GM12878 (cell line): ENCODE results near the gene KTN1. TPM values are rescaled to one million over a fixed set of nuclear protein-coding genes. Genes with fewer than 3 reads are reported as not detected.
A peak's percentile ranks its signal among the peaks of the same experiment; 100 is the strongest.

Experiments
- ATAC-seq: fragments of 200-7000 bp; cut with Tn5 transposase; 3 replicates; pipeline ENCODE4 v1.9.1; 2020; ENCODE audit warnings: mild to moderate bottlenecking, moderate library complexity
- BruUV-seq: library from RNA; stranded (reverse); fragments of 400-500 nt; replicated peaks from 2 replicates; lab custom pipeline; 2021; lab: Mats Ljungman, UMichigan
- CTCF ChIA-PET: fragments of 300-600 bp; sonication (Branson Sonifier 250); formaldehyde crosslinking; extraction: SDS; loops from one replicate; lab custom pipeline; 2021; ENCODE audit warnings: inconsistent platforms; lab: Yijun Ruan, JAX
- POLR2A ChIA-PET: fragments of 350-600 bp; formaldehyde crosslinking; extraction: SDS; loops from one replicate; lab custom pipeline; 2021; ENCODE audit warnings: inconsistent platforms; lab: Charles Lee
- RAD21 ChIA-PET: fragments of 300-600 bp; sonication (Branson Sonifier 250); formaldehyde crosslinking; loops from one replicate; lab custom pipeline; 2023; ENCODE audit warnings: antibody characterized with exemption; ENCODE audit not compliant: unreplicated experiment; lab: Charles Lee
- SMC1A ChIA-PET: fragments of 300-600 bp; sonication (Branson Sonifier 250); formaldehyde crosslinking; loops from one replicate; lab custom pipeline; 2023; ENCODE audit not compliant: unreplicated experiment, uncharacterized antibody; lab: Charles Lee
- DNase-seq: peaks from one replicate; pipeline ENCODE4 v3.0.0-alpha.2; 2011; ENCODE audit warnings: low read depth, low spot score
- FAIRE-seq: peaks from 3 replicates; lab custom pipeline; 2011; peaks lifted over from hg19 to GRCh38; lab: Jason Lieb, UNC
- H2AFZ ChIP-seq: 2 replicates; pipeline ENCODE4 v1.6.0; 2011; ENCODE audit warnings: low read depth, low read length, control low read depth; ENCODE audit not compliant: control insufficient read depth
- H3K27ac ChIP-seq: 2 replicates; pipeline ENCODE4 v1.5.1; 2011; ENCODE audit warnings: control low read depth; ENCODE audit not compliant: control insufficient read depth, insufficient read depth
- H3K27me3 ChIP-seq, 2 experiments: replicated peaks in 1 of 2; 2 replicates each; pipeline versions ENCODE4 v1.6.0 to v1.6.1; 2011; ENCODE audit warnings: low read length in 1 of 2; ENCODE audit not compliant: control insufficient read depth in 2 of 2, insufficient read depth in 2 of 2
- H3K36me3 ChIP-seq, 2 experiments: 2 replicates each; pipeline ENCODE4 v1.5.1; 2011; ENCODE audit warnings: low read length in 1 of 2; ENCODE audit not compliant: control insufficient read depth in 2 of 2, insufficient read depth in 2 of 2
- H3K4me1 ChIP-seq: 2 replicates; pipeline ENCODE4 v1.6.1; 2011; ENCODE audit warnings: mild to moderate bottlenecking, low read length, moderate library complexity, mixed read lengths; ENCODE audit not compliant: control insufficient read depth, insufficient read depth
- H3K4me2 ChIP-seq: 2 replicates; pipeline ENCODE4 v1.6.0; 2011; ENCODE audit warnings: control low read depth; ENCODE audit not compliant: control insufficient read depth, insufficient read depth
- H3K4me3 ChIP-seq: fragments of 200-600 bp; sonication (generic); 2 replicates; pipeline ENCODE4 v1.5.1; 2016
- H3K79me2 ChIP-seq: 2 replicates; pipeline ENCODE4 v1.6.0; 2011; ENCODE audit warnings: low read length; ENCODE audit not compliant: control insufficient read depth, insufficient read depth
- H3K9ac ChIP-seq: 2 replicates; pipeline ENCODE4 v1.8.0; 2011; ENCODE audit warnings: low read length, control low read depth, mixed read lengths; ENCODE audit not compliant: control insufficient read depth, insufficient read depth
- H3K9me3 ChIP-seq: replicated peaks from 3 replicates; pipeline ENCODE4 v1.5.1; 2011; ENCODE audit warnings: mild to moderate bottlenecking, low read length; ENCODE audit not compliant: control insufficient read depth, insufficient read depth
- H4K20me1 ChIP-seq: 2 replicates; pipeline ENCODE4 v1.6.0; 2011; ENCODE audit not compliant: control insufficient read depth, insufficient read depth
- WGBS: methylation state at CpG from one replicate; pipeline ENCODE4 v1.1.6; 2016; ENCODE audit warnings: low lambda C conversion rate; ENCODE audit not compliant: insufficient replicate concordance, insufficient coverage; ENCODE audit errors: missing lambda C conversion rate; 5-methylcytosine and 5-hydroxymethylcytosine counted together
- in situ Hi-C: fragments of 300-500 bp; cut with MboI; formaldehyde crosslinking; loops from 9 replicates; pipeline ENCODE4 v1.14.3; 2018; ENCODE audit warnings: mixed read lengths
- intact Hi-C: fragments of 100-400 bp; cut with micrococcal nuclease; formaldehyde crosslinking; loops from one replicate; pipeline ENCODE4 v1.14.2; 2022; ENCODE audit not compliant: unreplicated experiment
- polyA plus RNA-seq, 11 experiments: library from polyadenylated mRNA; depleted of rRNA in 4 of 11; unstranded in 6 of 11; stranded (reverse) in 5 of 11; fragments of >200 nt; fragmentation: Nextera tagmentation in 4 of 11; fragmentation: Illumina TruSeq in 1 of 11; extraction: Ambion mirVana in 4 of 11; extraction: Trizol in 1 of 11; gene quantifications; 1 replicate in 1 of 11; 2 replicates in 10 of 11; pipeline versions ENCODE4 v1.2.1 to v1.2.3, GENCODE V29; 2011 to 2016; ENCODE audit warnings: inconsistent platforms in 2 of 11, missing spikeins in 2 of 11, low read depth in 1 of 11
- total RNA-seq, 4 experiments: library from RNA; depleted of rRNA in 3 of 4; stranded (reverse); fragments of >200 nt in 3 of 4; fragmentation: Illumina TruSeq in 1 of 4; extraction: Trizol in 1 of 4; gene quantifications; 2 replicates each; pipeline versions ENCODE4 v1.2.1 to v1.2.3, GENCODE V29; 2013 to 2021
- TF ChIP-seq, protein P1 (sequence below): fragments of 450-650 bp; IDR thresholded peaks from 2 replicates; pipeline ENCODE4 v1.6.1; 2016; ENCODE audit warnings: mild to moderate bottlenecking, moderate library complexity, borderline replicate concordance
- TF ChIP-seq, protein P2 (sequence below): fragments of 450-650 bp; IDR thresholded peaks from 2 replicates; pipeline ENCODE4 v1.6.1; 2017; ENCODE audit warnings: mild to moderate bottlenecking, low read depth, inconsistent platforms; ENCODE audit not compliant: poor library complexity, severe bottlenecking
- TF ChIP-seq, protein P3 (sequence below): fragments of 450-650 bp; IDR thresholded peaks from 2 replicates; pipeline ENCODE4 v1.6.1; 2018; ENCODE audit warnings: mild to moderate bottlenecking, low read depth, moderate library complexity; ENCODE audit not compliant: partially characterized antibody
- TF ChIP-seq, protein P4 (sequence below): fragments of 450-650 bp; IDR thresholded peaks from 2 replicates; pipeline ENCODE4 v1.6.1; 2017; ENCODE audit warnings: mild to moderate bottlenecking, moderate library complexity

Gene KTN1
- total and polyA plus RNA-seq, 10 of the 15 experiments (the other 5 are each of a cell fraction or from before 2014, with no cell fraction given), result 50.6 to 154 (median 84.2) TPM

DNA sequence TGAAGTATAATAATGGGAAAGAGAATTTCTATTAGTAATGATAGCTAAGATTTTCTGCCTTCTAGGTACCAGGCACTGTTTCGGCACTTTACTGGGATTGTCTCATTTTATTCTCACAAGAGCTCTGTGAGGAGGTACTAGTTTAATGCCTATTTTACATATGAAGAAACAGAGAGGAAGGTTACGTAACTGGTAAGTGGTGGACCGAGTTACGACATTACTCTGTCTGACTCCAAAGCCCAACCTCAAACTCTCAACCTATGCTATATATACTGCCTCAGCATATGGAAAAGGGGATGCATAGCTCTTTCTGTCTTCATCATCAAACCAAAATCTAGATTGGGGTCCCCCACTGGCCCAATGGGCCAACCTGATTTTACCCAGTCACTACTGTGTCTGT is 133.5 kb downstream of the KTN1 start (continued):
- TF ChIP-seq, protein P1, sequence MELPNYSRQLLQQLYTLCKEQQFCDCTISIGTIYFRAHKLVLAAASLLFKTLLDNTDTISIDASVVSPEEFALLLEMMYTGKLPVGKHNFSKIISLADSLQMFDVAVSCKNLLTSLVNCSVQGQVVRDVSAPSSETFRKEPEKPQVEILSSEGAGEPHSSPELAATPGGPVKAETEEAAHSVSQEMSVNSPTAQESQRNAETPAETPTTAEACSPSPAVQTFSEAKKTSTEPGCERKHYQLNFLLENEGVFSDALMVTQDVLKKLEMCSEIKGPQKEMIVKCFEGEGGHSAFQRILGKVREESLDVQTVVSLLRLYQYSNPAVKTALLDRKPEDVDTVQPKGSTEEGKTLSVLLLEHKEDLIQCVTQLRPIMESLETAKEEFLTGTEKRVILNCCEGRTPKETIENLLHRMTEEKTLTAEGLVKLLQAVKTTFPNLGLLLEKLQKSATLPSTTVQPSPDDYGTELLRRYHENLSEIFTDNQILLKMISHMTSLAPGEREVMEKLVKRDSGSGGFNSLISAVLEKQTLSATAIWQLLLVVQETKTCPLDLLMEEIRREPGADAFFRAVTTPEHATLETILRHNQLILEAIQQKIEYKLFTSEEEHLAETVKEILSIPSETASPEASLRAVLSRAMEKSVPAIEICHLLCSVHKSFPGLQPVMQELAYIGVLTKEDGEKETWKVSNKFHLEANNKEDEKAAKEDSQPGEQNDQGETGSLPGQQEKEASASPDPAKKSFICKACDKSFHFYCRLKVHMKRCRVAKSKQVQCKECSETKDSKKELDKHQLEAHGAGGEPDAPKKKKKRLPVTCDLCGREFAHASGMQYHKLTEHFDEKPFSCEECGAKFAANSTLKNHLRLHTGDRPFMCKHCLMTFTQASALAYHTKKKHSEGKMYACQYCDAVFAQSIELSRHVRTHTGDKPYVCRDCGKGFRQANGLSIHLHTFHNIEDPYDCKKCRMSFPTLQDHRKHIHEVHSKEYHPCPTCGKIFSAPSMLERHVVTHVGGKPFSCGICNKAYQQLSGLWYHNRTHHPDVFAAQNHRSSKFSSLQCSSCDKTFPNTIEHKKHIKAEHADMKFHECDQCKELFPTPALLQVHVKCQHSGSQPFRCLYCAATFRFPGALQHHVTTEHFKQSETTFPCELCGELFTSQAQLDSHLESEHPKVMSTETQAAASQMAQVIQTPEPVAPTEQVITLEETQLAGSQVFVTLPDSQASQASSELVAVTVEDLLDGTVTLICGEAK, result no peak

DNA sequence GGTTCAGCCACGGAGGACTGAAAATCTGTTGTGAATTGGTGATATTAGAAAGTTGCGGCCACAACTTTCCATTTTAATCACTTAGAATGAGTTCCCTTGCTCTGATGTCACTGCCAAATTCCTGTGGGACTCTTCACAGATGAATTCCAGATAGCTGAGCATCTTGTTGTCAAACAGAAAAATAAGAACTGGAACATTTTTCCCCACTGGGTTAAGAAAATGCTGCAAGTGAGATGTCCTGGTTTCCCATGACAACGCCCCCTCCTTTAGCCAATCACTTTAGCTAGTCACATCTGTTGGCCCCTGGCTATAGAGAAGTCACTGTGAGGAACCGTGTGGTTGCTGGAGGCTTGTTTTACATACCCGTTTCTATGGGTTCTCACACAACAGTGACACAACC is 135.9 kb downstream of the KTN1 start:
- no peak overlapping the region for H3K4me2 ChIP-seq
- ChIA-PET SMC1A (interaction anchor here (1.5 kb wide), 1 partner anchor 626 kb away, joined by 4 read pairs; no protein-coding TSS in a partner anchor), RAD21 (no interaction called here), POLR2A (no interaction called here), CTCF (interaction anchor here (0.8 to 2.5 kb wide), 3 partner anchors 16 to 771 kb away, joined by 3 to 11 read pairs (median 3); no protein-coding TSS in a partner anchor)
- DNase-seq, result no peak
- no TSS peak for BruUV-seq
- no peak overlapping the region for H3K9ac ChIP-seq
- no peak overlapping the region for H3K4me3 ChIP-seq
- no peak for FAIRE-seq
- H3K9me3 ChIP-seq, result no peaks in the 10 kb centered on the region
- 21% methylated on average over 5 of the region's 5 CpGs for WGBS
- in situ Hi-C loops (loop anchor here (10.0 kb wide), 1 partner anchor 759 kb away; no protein-coding TSS in a partner anchor), intact Hi-C loops (no loop called here)
- peaks cover 3% of the 10 kb centered on the region; the same call in 1 of the 2 replicates for H3K4me1 ChIP-seq
- no peaks in the 10 kb centered on the region for H3K36me3 ChIP-seq
- H2AFZ ChIP-seq, result no peak overlapping the region
- H3K27me3 ChIP-seq, result no peaks in the 10 kb centered on the region
- H3K27ac ChIP-seq, result no peak overlapping the region
- peak; percentile 83 for ATAC-seq
- H4K20me1 ChIP-seq, result no peaks in the 10 kb centered on the region
- H3K79me2 ChIP-seq, result no peaks in the 10 kb centered on the region
- TF ChIP-seq, protein P2, sequence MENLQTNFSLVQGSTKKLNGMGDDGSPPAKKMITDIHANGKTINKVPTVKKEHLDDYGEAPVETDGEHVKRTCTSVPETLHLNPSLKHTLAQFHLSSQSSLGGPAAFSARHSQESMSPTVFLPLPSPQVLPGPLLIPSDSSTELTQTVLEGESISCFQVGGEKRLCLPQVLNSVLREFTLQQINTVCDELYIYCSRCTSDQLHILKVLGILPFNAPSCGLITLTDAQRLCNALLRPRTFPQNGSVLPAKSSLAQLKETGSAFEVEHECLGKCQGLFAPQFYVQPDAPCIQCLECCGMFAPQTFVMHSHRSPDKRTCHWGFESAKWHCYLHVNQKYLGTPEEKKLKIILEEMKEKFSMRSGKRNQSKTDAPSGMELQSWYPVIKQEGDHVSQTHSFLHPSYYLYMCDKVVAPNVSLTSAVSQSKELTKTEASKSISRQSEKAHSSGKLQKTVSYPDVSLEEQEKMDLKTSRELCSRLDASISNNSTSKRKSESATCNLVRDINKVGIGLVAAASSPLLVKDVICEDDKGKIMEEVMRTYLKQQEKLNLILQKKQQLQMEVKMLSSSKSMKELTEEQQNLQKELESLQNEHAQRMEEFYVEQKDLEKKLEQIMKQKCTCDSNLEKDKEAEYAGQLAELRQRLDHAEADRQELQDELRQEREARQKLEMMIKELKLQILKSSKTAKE, result no peak
- TF ChIP-seq, protein P3, sequence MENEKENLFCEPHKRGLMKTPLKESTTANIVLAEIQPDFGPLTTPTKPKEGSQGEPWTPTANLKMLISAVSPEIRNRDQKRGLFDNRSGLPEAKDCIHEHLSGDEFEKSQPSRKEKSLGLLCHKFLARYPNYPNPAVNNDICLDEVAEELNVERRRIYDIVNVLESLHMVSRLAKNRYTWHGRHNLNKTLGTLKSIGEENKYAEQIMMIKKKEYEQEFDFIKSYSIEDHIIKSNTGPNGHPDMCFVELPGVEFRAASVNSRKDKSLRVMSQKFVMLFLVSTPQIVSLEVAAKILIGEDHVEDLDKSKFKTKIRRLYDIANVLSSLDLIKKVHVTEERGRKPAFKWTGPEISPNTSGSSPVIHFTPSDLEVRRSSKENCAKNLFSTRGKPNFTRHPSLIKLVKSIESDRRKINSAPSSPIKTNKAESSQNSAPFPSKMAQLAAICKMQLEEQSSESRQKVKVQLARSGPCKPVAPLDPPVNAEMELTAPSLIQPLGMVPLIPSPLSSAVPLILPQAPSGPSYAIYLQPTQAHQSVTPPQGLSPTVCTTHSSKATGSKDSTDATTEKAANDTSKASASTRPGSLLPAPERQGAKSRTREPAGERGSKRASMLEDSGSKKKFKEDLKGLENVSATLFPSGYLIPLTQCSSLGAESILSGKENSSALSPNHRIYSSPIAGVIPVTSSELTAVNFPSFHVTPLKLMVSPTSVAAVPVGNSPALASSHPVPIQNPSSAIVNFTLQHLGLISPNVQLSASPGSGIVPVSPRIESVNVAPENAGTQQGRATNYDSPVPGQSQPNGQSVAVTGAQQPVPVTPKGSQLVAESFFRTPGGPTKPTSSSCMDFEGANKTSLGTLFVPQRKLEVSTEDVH, result no peak
- TF ChIP-seq, protein P4, sequence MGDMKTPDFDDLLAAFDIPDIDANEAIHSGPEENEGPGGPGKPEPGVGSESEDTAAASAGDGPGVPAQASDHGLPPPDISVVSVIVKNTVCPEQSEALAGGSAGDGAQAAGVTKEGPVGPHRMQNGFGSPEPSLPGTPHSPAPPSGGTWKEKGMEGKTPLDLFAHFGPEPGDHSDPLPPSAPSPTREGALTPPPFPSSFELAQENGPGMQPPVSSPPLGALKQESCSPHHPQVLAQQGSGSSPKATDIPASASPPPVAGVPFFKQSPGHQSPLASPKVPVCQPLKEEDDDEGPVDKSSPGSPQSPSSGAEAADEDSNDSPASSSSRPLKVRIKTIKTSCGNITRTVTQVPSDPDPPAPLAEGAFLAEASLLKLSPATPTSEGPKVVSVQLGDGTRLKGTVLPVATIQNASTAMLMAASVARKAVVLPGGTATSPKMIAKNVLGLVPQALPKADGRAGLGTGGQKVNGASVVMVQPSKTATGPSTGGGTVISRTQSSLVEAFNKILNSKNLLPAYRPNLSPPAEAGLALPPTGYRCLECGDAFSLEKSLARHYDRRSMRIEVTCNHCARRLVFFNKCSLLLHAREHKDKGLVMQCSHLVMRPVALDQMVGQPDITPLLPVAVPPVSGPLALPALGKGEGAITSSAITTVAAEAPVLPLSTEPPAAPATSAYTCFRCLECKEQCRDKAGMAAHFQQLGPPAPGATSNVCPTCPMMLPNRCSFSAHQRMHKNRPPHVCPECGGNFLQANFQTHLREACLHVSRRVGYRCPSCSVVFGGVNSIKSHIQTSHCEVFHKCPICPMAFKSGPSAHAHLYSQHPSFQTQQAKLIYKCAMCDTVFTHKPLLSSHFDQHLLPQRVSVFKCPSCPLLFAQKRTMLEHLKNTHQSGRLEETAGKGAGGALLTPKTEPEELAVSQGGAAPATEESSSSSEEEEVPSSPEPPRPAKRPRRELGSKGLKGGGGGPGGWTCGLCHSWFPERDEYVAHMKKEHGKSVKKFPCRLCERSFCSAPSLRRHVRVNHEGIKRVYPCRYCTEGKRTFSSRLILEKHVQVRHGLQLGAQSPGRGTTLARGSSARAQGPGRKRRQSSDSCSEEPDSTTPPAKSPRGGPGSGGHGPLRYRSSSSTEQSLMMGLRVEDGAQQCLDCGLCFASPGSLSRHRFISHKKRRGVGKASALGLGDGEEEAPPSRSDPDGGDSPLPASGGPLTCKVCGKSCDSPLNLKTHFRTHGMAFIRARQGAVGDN, result no peak
